HG03066 (cell line): ENCODE measurements around the gene LIPG.
A peak's percentile ranks its signal among the peaks of the same experiment; 100 is the strongest.

Experiments used
- ATAC-seq: cut with Tn5 transposase; IDR thresholded peaks from one replicate; pipeline ENCODE4 v1.9.1; 2021; ENCODE audit warnings: low read depth; ENCODE audit not compliant: unreplicated experiment

The LIPG gene

GRCh38 chr18:49609256-49610021 is 47.6 kb downstream of the LIPG start:
- no peak for ATAC-seq

- no peak for ATAC-seq
These were observed 48.2 kb downstream of the LIPG start for GRCh38 chr18:49610022-49610445.

GRCh38 chr18:49611316-49611715 is 49.5 kb downstream of the LIPG start:
- ATAC-seq, result no peak

GRCh38 chr18:49612515-49613033 is 50.7 kb downstream of the LIPG start:
- ATAC-seq, result peak; percentile 51

GRCh38 chr18:49613141-49613640 is 51.3 kb downstream of the LIPG start:
- no peak for ATAC-seq

- no peak for ATAC-seq
These were observed 51.8 kb downstream of the LIPG start for GRCh38 chr18:49613641-49614151.

- ATAC-seq, result no peak
These were observed 54.9 kb downstream of the LIPG start for GRCh38 chr18:49616618-49617328.

- ATAC-seq, result no peak
These were observed 55.5 kb downstream of the LIPG start for GRCh38 chr18:49617329-49617695.

GRCh38 chr18:49617865-49618264 is 56.0 kb downstream of the LIPG start:
- ATAC-seq, result no peak

- no peak for ATAC-seq
These were observed 57.2 kb downstream of the LIPG start for GRCh38 chr18:49618742-49619681.

GRCh38 chr18:49619801-49620200 is 57.9 kb downstream of the LIPG start:
- no peak for ATAC-seq

GRCh38 chr18:49621301-49621700 is 59.4 kb downstream of the LIPG start:
- no peak for ATAC-seq

- no peak for ATAC-seq
These were observed 60.0 kb downstream of the LIPG start for GRCh38 chr18:49621717-49622351.

GRCh38 chr18:49623571-49623970 is 61.7 kb downstream of the LIPG start:
- ATAC-seq, result no peak

- ATAC-seq, result no peak
These were observed 63.3 kb downstream of the LIPG start for GRCh38 chr18:49625021-49625691.

GRCh38 chr18:49626842-49627467 is 65.1 kb downstream of the LIPG start:
- ATAC-seq, result no peak

GRCh38 chr18:49628119-49628518 is 66.3 kb downstream of the LIPG start:
- ATAC-seq, result no peak

GRCh38 chr18:49628881-49629795 is 67.3 kb downstream of the LIPG start:
- ATAC-seq, result no peak
